ENCODE measurements around the gene LPA.
"Not testable (repeated sequence)": the region's sequence is repeated elsewhere in the genome, so short reads cannot be mapped to it uniquely, and the experiment has no call there.

The LPA gene

GRCh38 chr6:160659562-160659961 is 4.5 kb downstream of the LPA start:
- no peak for DNase-seq

GRCh38 chr6:160634706-160635105 is 29.4 kb downstream of the LPA start:
- DNase-seq = no peak

DNA sequence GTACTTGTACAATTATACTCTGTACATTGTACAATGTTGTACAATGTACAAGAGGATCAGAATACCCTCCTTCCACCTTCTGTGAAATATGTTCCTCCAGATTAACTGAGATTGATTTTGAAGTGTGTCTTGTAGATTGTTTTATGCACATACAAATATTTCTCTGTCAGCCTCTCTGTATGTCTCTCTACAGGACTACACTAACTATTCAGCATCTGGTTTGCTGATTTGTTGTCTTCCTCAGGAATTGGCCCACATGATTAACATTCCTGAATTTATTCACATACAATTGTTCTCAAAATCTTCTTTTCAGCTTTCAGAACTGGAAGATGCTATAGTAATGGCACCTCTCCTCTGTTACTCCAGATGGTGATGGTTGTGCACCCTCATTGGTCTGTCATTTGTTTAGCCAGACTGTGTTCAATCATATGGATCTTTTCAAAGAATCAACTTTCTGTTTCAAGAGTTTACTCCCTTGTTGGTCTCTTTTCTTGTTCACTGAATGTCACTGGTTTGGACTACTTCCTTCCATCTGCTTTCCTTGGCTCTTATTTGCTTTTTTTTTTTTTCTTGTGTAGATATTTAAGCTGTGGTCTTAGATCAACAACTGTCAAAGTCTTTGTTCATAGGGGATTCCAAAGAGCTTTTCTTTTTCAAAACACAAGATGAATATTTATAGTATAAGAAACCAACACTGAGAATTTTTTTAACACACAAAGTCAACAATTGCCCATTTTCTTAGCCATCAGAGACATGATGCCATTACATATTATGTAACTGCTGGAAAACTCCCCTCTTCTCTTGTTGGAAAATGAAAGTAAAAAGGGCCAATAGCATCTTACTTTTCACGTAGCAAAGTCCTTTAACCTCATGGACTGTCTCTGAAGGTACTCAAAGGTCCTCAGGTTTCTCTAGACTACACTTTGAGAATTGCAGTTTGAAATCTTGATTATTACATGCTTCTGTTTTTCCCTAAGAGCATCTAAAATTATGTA is 67.9 kb downstream of the LPA start:
- no peak for DNase-seq

- not testable (repeated sequence) for DNase-seq
These were observed 68.8 kb downstream of the LPA start for GRCh38 chr6:160595297-160595696.

- DNase-seq = no peak
These were observed 77.7 kb downstream of the LPA start for GRCh38 chr6:160586374-160586773.

DNA sequence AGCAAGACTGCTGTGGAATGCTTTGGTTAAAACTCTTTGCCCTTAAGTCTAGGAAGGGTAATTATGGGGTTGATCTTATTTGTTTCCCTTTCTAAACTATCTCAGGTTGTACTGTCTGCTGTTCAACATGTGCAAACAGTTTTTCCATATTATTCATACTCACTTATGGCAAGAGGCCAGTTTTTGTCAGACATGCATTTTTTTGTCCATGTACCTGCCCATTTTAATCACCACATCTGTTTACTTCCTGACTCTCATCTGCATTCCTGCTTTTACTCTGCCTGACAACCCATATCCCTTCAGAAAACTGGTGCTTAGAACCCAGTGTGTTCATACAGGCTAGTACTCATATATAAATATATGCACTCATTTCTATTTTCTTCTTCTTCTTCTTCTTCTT is 80.3 kb downstream of the LPA start:
- no peak for DNase-seq

DNA sequence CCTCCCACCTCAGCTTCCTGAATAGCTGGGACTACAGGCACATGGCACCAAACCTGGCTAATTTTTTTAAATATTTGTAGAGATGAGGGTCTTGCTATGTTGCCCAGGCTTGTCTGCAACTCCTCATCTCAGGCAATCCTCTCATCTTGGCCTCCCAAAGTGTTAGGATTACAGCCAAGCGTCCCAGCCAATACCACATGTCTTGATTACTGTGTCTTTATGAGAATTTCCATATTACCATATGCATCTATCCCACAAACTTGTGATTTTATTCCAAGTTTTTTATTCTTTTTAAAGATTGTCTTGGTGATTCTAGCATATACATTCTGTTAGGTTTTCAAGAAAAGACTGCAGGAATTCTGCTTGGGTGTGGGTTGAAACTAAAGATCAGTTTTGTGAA is 82.7 kb downstream of the LPA start:
- DNase-seq = no peak

- not testable (repeated sequence) for DNase-seq
These were observed 85.6 kb downstream of the LPA start for GRCh38 chr6:160578515-160578914.

DNA sequence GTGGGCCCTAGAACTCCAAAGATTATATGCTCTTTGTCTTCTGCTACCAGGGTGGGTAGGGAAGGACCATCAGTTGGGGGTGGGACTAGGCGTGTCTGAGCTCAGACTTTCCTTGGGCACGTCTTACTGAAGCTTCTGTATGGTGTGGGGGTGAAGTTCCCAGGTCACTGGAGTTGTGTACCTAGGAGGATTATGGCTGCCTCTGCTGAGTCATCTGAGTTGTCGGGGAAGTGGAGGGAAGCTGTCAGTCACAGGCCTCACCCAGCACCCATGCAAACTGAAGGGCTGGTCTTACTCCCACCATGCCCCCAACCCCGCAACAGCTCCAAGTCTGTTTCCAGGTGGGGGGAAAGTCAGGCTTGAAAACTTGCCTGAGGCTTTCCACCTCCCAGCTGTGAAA is 90.1 kb downstream of the LPA start:
- no peak for DNase-seq

DNA sequence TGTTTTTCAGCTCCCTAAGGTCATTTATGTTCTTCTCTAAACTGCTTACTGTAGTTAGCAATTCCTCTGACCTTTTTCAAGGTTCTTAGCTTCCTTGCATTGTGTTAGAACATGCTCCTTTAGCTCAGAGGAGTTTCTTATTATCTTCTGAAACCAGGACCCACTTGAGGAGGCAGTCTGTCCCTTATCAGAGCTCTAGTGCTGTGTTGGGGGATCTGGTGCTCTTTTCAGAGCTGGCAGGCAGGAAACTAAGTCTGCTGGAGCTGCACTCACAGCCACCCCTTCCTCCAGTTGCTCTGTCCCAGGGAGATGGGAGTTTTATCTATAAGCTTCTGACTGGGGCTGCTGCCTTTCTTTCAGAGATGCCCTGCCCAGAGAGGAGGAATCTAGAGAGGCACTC is 92.9 kb downstream of the LPA start:
- DNase-seq = not testable (repeated sequence)

GRCh38 chr6:160544802-160545201 is 119.3 kb downstream of the LPA start:
- DNase-seq = no peak

GRCh38 chr6:160535270-160535669 is 128.8 kb downstream of the LPA start:
- no peak for DNase-seq

DNA sequence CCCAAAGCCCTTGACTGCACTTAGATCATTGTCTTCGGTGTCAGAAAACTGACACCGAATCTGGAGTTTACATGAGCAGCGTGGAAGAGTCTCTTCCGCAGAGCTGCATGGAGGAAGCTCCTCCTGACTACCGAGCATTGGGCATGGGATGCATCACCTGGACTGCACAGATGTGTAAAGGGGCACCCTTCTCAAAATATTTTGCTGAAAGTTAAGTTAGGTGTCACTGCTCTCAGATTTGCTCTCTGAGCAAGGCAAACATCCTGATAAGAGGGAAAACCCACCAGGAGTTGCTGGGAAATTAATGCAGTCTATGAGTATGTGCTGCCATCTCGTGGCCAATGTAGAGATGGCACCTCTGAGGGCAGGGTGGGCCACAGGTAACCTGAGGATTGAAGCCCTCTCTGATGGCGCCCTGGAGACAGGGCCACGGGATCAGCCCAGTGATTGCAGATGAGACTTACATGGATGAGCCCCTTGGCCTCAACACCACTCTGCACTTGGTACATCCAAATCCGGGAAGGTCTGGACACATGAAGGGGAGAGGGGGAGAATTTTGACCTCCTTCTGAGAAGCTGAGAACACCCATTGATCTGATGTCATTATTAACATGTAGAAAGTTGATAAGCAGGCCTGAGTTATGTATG is 129.9 kb downstream of the LPA start:
- DNase-seq = peak; percentile 69

- DNase-seq = no peak
These were observed 131.8 kb downstream of the LPA start for GRCh38 chr6:160532315-160532714.

GRCh38 chr6:160531826-160532225 is 132.2 kb downstream of the LPA start:
- DNase-seq = no peak

DNA sequence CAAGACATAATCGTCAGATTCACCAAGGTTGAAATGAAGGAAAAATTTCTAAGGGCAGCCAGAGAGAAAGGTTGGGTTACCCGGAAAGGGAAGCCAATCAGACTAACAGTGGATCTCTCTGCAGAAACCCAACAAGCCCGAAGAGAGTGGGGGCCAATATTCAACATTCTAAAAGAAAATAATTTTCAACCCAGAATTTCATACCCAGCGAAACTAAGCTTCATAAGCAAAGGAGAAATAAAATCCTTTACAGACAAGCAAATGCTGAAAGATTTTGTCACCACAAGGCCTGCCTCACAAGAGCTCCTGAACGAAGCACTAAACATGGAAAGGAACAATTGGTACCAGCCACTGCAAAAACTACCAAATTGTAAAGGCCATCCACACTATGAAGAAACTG is 134.6 kb downstream of the LPA start:
- DNase-seq = not testable (repeated sequence)

DNA sequence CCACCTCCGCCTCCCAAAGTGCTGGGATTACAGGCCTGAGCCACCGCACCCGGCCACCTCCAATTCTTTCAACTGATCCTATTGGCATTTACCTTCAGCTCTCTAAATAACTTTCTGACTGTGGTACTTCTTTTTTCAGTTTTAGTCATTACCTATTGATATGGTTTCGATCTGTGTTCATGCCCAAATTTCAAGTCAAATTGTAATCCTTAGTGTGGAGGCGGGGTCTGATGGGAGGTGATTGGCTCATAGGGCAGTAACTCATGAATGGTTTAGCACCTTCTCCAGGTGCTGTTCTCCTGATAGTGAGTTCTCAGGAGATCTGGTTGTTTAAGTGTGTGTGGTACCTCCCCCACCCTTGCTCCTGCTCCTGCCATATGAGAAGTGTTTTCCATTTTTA is 140.9 kb downstream of the LPA start:
- DNase-seq = no peak

- peak; percentile 85 for DNase-seq
These were observed 143.8 kb downstream of the LPA start for GRCh38 chr6:160520043-160520904.

GRCh38 chr6:160519603-160520042 is 144.5 kb downstream of the LPA start:
- DNase-seq = no peak

- DNase-seq = no peak
These were observed 144.9 kb downstream of the LPA start for GRCh38 chr6:160519133-160519532.

DNA sequence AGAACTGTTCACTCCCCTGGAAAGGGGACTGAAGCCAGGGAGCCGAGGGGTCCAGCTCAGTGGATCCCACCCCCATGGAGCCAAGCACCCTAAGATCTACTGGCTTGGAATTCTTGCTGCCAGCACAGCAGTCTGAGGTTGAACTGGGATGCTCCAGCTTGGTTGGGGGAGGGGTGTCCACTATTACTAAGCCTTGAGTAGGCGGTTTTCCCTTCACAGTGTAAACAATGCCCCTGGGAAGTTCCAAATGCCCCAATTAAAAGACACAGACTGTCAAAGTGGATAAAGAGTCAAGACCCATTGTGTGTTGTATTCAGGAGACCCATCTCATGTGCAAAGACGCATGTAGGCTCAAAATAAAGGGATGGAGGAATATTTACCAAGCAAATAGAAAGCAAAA is 150.2 kb downstream of the LPA start:
- DNase-seq = no peak

DNA sequence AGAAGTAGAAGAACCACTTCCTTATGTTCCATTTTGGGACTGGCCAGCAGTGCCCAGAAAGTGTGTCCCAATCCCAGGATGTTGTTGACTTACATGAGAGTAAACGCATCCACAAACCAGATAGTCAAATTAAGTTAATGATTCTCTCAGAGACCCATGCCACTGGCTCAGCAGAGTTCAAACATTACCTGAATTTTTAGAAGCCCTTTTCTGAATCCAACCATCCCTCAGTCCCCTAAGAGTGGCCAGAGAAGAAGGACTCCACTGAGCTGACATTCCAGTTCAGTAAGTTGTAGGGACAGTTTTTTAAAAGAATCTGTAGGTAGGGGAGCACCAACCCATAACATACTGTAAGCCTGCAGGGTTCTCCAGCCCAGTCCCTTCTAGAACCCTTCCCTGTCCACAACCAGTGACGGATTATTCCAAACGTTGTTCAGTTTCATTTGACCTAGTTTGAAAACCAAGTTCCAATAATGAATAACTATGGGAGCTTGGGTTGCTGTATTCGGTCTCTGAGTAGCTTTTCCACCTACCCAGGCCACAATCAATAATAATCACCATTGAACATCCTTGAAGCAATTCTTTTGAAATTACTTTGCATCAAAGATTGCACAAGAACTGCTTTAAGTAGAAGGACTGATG is 153.0 kb downstream of the LPA start:
- DNase-seq = no peak

- DNase-seq = no peak
These were observed 153.9 kb downstream of the LPA start for GRCh38 chr6:160510199-160510598.

All from CD4-positive, alpha-beta T cell treated with Interleukin-17A for 4 hours (primary cell).